GM19438 (cell line): ENCODE data around the gene CCT6B.

ENCODE experiments used
- ATAC-seq: cut with Tn5 transposase; IDR thresholded peaks from one replicate; pipeline ENCODE4 v1.9.1; 2021; ENCODE audit warnings: low read depth; ENCODE audit not compliant: unreplicated experiment

The CCT6B gene

DNA sequence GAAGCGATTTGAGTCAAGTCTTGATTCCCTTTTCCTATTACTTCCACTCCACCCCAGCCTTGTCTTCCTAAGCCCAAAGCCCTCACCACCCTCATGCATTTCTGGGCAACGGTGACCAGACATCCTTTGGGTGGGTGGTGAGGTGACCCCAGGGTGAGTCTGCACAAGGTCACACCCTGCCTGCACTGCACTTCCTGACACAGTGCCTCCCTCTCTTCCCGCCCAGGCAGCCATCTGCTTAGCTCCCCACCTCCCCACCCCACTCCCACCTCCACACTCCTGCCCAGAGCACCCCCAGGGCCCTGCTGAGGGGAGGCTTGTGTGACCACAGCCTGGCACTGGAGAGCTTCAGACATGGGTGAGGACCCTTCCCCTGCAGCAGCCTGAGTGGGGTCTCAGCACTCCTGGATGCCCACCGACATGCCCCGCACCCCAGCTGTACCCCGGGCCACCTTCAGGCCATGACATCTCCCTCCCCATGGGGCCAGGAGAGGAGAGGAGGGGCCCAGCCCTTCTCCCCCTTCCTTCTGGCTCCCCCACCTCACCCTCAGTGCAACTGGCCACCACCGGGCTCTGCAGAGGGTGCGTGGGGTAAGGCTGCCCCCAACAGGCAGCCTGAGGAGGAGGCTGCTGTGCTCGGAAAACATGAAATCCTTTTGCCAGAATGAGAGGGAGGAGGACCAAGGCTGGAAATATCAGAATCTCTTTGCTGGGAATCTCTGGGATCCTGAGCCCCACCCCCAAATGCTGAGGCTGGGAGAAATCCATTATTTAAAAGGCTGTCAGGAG is 68.6 kb downstream of the CCT6B start:
- ATAC-seq: no peak

DNA sequence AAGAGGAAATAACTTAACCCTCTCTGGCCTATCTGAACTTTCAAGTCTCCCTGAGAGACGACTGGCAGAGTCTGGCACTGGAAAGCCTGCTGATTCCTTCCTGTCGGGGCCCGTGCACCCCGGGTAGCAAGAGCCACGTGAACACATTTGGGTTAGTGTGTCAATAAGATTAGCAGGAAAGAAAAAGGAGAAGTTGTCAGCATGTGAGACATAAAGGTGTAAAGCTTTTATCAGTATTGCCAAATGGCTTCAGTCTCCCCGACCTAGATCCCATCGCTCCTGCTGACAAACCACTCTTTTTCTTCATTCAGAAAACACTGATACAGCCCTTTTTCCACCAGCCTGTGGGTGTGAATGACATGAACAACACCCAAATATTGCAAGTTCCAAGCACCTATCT is 74.4 kb downstream of the CCT6B start:
- ATAC-seq: no peak

DNA sequence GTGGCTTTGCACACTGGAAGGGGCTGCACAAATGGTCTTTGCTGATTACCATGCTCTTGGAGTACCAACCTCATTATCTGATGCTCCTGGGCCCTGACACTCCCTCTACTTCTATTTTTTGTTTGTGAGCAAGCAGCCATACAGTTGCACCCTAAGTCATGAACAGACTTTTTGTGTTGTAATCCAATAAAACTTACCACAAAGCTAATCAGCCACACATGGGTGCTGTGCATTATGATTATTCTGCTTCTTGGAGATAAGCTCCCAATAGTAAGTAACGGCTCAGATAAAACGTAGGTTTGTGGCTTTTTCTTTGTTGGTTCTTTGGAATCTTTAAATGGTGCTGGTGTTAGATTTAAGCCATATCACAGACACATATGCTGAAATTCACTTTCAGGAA is 76.2 kb downstream of the CCT6B start:
- no peak for ATAC-seq

DNA sequence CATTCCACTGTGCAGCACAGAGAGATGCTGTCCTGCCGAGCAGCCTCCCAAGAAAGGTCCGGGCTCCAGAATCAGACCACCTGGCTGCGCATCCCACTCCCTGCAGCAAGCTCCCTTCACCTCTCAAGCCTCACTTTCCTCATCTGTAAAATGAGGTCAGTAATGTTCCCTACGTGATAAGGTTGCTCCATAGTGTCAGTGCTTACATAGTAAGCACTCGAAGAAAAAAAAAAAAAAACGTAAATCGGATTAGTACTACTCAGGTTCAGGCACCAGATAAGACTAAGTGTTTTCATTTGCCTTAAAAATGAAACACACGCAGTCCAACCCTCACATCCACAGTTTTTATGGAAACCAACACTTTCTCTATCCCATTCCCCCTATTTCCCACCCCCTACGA is 76.7 kb downstream of the CCT6B start:
- no peak for ATAC-seq

DNA sequence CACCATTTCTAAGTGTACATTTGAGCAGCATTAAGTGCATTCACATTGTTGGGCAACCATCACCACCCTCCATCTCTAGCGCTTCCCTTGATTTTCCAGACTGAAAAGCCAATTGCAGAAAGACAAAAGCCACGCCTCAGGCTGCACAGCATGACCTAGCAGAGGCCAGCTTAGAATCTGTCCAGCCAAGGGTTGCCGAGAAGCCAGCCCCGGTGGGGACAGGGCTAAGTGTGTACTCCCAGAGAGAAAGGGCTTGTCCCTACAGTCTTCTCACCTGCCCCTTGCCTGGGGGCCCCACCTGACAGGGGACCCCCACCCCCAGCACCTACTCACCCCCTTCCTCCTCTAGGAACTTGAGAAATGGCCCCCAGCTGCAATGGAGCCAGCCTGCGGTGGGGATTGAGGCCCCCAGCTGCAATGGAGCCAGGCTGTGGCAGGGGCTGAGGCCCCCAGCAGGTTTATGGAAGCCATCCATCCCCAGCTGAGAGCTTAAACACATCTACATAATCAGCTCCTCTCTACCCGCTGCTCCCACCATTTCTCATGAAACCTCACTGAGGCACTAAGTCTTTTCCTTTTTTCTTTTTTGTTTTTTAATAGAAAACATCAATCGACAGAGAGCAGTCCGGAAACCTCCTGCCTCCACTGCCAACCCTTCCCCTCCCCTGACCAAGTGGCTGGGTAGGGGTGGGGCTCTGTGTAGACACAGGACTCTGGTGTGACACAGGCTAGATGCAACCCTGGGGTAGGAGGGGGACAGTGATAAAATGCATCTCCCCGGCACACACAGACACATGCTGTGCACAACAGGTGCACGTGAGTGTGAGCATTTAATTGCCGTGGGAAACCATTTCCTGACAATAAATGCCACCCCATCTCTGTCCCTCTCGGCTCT is 77.9 kb downstream of the CCT6B start:
- no peak for ATAC-seq

DNA sequence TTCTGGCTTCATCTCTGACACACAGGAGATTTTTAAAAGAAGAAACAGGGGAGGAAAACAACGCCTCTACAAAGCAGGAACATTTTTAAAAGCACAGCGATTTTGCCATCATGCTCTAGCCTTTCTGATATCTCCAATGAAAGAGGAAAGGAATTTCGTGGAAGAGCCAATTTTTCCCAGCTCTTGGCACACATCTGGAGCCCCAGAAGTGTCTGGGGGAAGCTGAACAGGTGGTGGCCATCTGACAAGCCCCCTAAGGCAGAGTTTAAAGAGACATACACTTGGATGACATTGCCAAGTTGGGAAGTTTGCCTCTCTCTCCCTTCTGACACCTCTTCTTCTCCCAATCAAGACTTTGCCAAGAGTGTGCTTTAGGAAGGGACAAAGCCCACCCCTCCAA is 82.1 kb downstream of the CCT6B start:
- no peak for ATAC-seq
